Esophagus muscularis mucosa (tissue), 4 donors: Measurements from ENCODE around the gene TOM1L1. TPM values are rescaled to one million over a fixed set of nuclear protein-coding genes. Genes with fewer than 3 reads are reported as not detected.

ENCODE experiments used
- DNase-seq: peaks from one replicate; pipeline ENCODE4 v3.0.0-alpha.2; 2017; ENCODE audit errors: extremely low spot score
- H3K27ac ChIP-seq, 4 donors: fragments of 200-600 bp; sonication (generic); replicated peaks in 1 of 4; 1 replicate in 3 of 4; 2 replicates in 1 of 4; pipeline ENCODE4 v1.5.1; 2016 to 2019; ENCODE audit warnings: mild to moderate bottlenecking in 1 of 4
- H3K27me3 ChIP-seq, 4 donors: fragments of 200-600 bp; sonication (generic); one replicate each; pipeline versions ENCODE4 v1.5.1 to v1.6.0; 2016 to 2019
- H3K36me3 ChIP-seq, 4 donors: fragments of 200-600 bp; sonication (generic); one replicate each; pipeline ENCODE4 v1.5.1; 2016 to 2019
- H3K4me1 ChIP-seq, 4 donors: fragments of 200-600 bp; sonication (generic); one replicate each; pipeline ENCODE4 v1.5.1; 2016 to 2019
- H3K4me3 ChIP-seq, 4 donors: fragments of 200-600 bp; sonication (generic); 1 replicate in 2 of 4; 2 replicates in 2 of 4; pipeline ENCODE4 v1.5.1; 2016 to 2019; ENCODE audit warnings: mild to moderate bottlenecking in 4 of 4, moderate library complexity in 1 of 4
- H3K9me3 ChIP-seq, 4 donors: fragments of 200-600 bp; sonication (generic); 1 replicate in 3 of 4; 2 replicates in 1 of 4; pipeline ENCODE4 v1.5.1; 2016 to 2019
- EP300 ChIP-seq: sonication (generic); formaldehyde crosslinking; IDR thresholded peaks from one replicate; pipeline ENCODE4 v1.6.1; 2017; ENCODE audit warnings: antibody characterized with exemption
- POLR2A ChIP-seq: fragments of 450-650 bp; IDR thresholded peaks from one replicate; pipeline ENCODE4 v1.6.1; 2017; ENCODE audit warnings: antibody characterized with exemption, moderate library complexity, mild to moderate bottlenecking, low read depth
- POLR2AphosphoS5 ChIP-seq, 2 donors: sonication (generic); formaldehyde crosslinking; IDR thresholded peaks; one replicate each; pipeline ENCODE4 v1.6.1; 2017; ENCODE audit warnings: antibody characterized with exemption in 2 of 2
- WGBS: methylation state at CpG from one replicate; pipeline ENCODE4 v1.1.5; 2018; 5-methylcytosine and 5-hydroxymethylcytosine counted together
- intact Hi-C: fragments of 100-400 bp; cut with DNase I; formaldehyde crosslinking; loops from one replicate; pipeline ENCODE4 v1.15.1; 2023
- total RNA-seq, 4 donors: library from RNA; depleted of rRNA; stranded (reverse); fragments of >200 nt; gene quantifications; one replicate each; pipeline versions ENCODE4 v1.1.0 to v1.2.1, GENCODE V29; 2016
- TF ChIP-seq, protein P1 (sequence below), 3 experiments: fragments of 200-600 bp in 2 of 3; fragments of 450-650 bp in 1 of 3; sonication (generic) in 2 of 3; IDR thresholded peaks; one replicate each; pipeline ENCODE4 v1.5.1; 2017 to 2019; ENCODE audit warnings: antibody characterized with exemption in 3 of 3, mild to moderate bottlenecking in 2 of 3, moderate library complexity in 1 of 3

TOM1L1 gene, protein sequence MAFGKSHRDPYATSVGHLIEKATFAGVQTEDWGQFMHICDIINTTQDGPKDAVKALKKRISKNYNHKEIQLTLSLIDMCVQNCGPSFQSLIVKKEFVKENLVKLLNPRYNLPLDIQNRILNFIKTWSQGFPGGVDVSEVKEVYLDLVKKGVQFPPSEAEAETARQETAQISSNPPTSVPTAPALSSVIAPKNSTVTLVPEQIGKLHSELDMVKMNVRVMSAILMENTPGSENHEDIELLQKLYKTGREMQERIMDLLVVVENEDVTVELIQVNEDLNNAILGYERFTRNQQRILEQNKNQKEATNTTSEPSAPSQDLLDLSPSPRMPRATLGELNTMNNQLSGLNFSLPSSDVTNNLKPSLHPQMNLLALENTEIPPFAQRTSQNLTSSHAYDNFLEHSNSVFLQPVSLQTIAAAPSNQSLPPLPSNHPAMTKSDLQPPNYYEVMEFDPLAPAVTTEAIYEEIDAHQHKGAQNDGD
- total RNA-seq, result 10 to 100 TPM; 25.8 to 40.7 (median 28.6) TPM

DNA sequence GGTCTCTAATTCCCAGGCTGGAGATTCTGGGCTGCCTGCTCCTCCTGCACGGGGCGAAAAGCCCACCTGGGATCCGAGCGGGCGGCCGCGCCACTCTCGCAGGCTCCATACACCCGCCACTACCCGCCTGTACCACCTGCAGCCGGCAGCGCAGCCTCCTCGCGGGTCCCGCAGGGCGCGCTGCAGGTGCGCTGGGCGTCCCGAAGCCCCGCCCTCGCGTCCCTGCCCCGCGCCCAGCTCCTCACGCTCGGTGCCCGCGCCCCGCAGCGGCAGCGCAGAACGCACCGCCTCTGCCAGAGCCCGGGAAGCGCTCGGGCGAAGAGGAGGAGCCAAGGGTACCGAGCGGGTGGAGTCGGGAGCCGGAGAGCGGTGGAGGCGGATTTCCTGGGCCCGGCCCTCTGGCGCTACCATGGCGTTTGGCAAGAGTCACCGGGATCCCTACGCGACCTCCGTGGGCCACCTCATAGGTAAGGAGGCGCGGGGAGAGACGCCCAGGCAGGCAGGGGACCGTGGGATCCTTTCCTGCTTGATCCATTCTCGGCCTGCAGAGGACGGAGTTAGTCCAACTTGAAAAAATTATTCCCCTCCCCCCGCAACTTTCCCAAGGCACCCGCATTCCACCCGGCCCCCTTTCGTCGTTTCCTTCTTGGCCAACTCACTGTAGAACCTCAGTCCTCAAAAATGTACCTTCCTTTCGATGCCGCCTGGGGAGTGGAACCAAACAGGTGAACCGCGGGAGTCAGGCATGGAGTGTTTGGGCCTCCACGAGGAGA lies at the start of gene TOM1L1:
TOM1L1 (plus strand) TSS at position 396 of the 773 bp plus-strand sequence; CDS start at position 410, 14 bp downstream.
- peaks cover 4 to 23% (median 11%) of the 10 kb centered on the region in 4 donors for H3K4me1 ChIP-seq
- peaks cover 0 to 2% (median 0%) of the 10 kb centered on the region in 4 donors for H3K36me3 ChIP-seq
- peak within 1 kb of the TSS; percentile 5 to 65 (median 51) for H3K27ac ChIP-seq
- H3K27me3 ChIP-seq, result peaks cover 0 to 7% (median 0%) of the 10 kb centered on the region in 4 donors
- 12% methylated on average over 14 of the region's 67 CpGs for WGBS
- no peak for DNase-seq
- intact Hi-C loops, result loop anchor here (2.0 kb wide), 1 partner anchor 68 kb away; the partner anchor contains the start of genes COX11 and STXBP4
- peak within 1 kb of the TSS; percentile 59 to 68 (median 66) for H3K4me3 ChIP-seq
- TF ChIP-seq, protein P1, sequence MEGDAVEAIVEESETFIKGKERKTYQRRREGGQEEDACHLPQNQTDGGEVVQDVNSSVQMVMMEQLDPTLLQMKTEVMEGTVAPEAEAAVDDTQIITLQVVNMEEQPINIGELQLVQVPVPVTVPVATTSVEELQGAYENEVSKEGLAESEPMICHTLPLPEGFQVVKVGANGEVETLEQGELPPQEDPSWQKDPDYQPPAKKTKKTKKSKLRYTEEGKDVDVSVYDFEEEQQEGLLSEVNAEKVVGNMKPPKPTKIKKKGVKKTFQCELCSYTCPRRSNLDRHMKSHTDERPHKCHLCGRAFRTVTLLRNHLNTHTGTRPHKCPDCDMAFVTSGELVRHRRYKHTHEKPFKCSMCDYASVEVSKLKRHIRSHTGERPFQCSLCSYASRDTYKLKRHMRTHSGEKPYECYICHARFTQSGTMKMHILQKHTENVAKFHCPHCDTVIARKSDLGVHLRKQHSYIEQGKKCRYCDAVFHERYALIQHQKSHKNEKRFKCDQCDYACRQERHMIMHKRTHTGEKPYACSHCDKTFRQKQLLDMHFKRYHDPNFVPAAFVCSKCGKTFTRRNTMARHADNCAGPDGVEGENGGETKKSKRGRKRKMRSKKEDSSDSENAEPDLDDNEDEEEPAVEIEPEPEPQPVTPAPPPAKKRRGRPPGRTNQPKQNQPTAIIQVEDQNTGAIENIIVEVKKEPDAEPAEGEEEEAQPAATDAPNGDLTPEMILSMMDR (IDR thresholded peaks at IDR 0.05), result peak in 2 of 3 experiments; percentile 11 to 12
- TF ChIP-seq POLR2A (no peak), POLR2AphosphoS5 (IDR thresholded peaks at IDR 0.05) (peak; percentile 27 to 46), EP300 (no peak)
- no peaks in the 10 kb centered on the region for H3K9me3 ChIP-seq

DNA sequence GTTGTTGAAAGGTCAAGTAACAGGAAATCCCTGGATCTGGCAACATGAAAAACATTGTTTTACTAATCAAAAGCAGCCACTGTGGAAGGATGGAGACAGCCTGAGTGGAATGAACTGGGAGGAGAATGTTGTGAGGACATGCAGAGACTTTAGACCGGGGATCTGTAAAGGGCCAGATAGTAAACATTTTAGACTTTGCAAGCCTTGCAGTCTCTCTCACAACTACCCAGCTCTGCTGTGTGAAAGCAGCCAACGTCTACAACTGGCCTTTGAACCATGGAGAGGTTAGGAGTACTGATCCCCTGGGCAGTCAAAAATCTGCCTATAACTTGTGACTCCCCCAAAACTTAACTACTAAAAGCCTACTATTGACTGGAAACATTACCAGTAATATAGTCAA lies 41.5 kb upstream of the TOM1L1 start:
- no peak for TF ChIP-seq POLR2AphosphoS5 (IDR thresholded peaks at IDR 0.05)
- TF ChIP-seq, protein P1 (IDR thresholded peaks at IDR 0.05), result no peak
- no peak for TF ChIP-seq POLR2A
- no peak for TF ChIP-seq EP300
- Histone ChIP-seq H3K27me3 (no peaks in the 10 kb centered on the region), H3K27ac (no peak overlapping the region), H3K36me3 (no peaks in the 10 kb centered on the region), H3K4me1 (no peaks in the 10 kb centered on the region), H3K4me3 (no peak overlapping the region), H3K9me3 (no peaks in the 10 kb centered on the region)
- no peak for DNase-seq
- 47% methylated on average over 2 of the region's 2 CpGs for WGBS
- intact Hi-C loops, result no loop called here

DNA sequence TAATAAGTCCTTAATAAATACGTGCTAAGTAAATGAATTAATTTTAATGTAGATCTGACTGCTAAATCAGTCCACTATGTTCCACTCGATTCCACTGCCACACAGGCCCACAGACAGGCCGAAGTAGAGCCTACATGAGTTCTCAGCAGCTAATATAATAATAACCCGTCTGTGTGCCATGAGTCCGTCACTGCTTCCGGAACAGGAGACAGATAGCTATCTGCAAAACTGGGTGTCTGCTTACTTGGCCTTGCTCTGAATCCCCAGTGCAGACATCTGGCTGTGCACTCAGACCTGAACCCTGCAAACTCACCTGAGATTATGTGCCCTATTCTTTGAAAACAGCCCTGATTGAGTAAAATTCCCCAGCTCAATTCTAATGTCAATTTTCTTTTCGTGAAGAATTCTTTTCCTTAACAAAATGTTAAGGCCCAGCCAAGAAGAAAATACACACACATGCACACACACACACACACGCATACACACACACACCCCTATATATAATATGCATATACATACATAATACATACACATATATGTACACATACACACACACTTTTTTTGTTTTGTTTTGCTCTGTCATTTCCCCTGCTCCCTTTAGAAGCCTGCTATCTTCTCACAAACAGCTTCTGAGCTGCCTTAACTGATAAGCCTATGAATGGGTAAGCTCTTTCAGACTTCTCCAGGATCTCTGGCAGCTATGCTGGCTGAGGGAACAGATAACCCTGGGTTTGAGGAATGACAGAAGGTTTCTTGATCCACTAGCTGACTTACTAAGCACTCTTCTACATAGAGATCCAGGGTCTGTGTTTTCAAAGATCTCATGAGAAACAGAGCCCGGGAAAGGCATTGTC lies 39.8 kb upstream of the TOM1L1 start:
- no peaks in the 10 kb centered on the region for H3K4me1 ChIP-seq
- intact Hi-C loops, result no loop called here
- 85% methylated on average over 9 of the region's 9 CpGs for WGBS

More for the DNA sequence above, 39.8 kb upstream of the TOM1L1 start:
- no peak for DNase-seq
- no peak overlapping the region for H3K4me3 ChIP-seq
- TF ChIP-seq, protein P1 (IDR thresholded peaks at IDR 0.05), result no peak
- no peak for TF ChIP-seq POLR2A
- no peak for TF ChIP-seq POLR2AphosphoS5 (IDR thresholded peaks at IDR 0.05)
- TF ChIP-seq EP300, result no peak
- H3K27me3 ChIP-seq, result no peaks in the 10 kb centered on the region
- no peaks in the 10 kb centered on the region for H3K9me3 ChIP-seq
- H3K36me3 ChIP-seq, result no peaks in the 10 kb centered on the region
- no peak overlapping the region for H3K27ac ChIP-seq
